Measurements from ENCODE around the gene CYP24A1. TPM values are rescaled to one million over a fixed set of nuclear protein-coding genes. Genes with fewer than 3 reads are reported as not detected.

The CYP24A1 gene
- total and polyA plus RNA-seq, 2 donors (not counting 3 experiments of a cell fraction or from before 2014, with no cell fraction given) = not detected

- dilution Hi-C loops (cut with MboI; ENCODE audit: extremely low pct_ligation_motif_present, low sequenced_read_pairs) (no loop called here), intact Hi-C loops (cut with micrococcal nuclease) (no loop called here)
- DNase-seq (ENCODE audit: low read depth, low spot score) = no peak
- H3K79me2 ChIP-seq (ENCODE audit: control insufficient read depth, insufficient read depth, low read length) = no peaks in the 10 kb centered on the region
- H2AFZ ChIP-seq (ENCODE audit: low read depth, low read length) = no peak overlapping the region
- no TSS peak for BruUV-seq (replicated peaks)
- H3K27me3 ChIP-seq (ENCODE audit: control insufficient read depth in 2 of 2, insufficient read depth in 2 of 2, low read length in 2 of 2) = no peaks in the 10 kb centered on the region
- CTCF ChIA-PET = interaction anchor here (0.7 kb wide), 1 partner anchor 10 kb away, joined by 4 read pairs; no protein-coding TSS in a partner anchor
- H3K9me3 ChIP-seq (replicated peaks; ENCODE audit: control insufficient read depth, insufficient read depth, low read length) = no peaks in the 10 kb centered on the region
- no peak overlapping the region for H3K27ac ChIP-seq (ENCODE audit: insufficient read depth, low read depth, low read length)
- no peaks in the 10 kb centered on the region for H3K4me1 ChIP-seq (ENCODE audit: control insufficient read depth, extremely low read depth, insufficient read depth, low read length)
- no peak overlapping the region for H3K9ac ChIP-seq (replicated peaks; ENCODE audit: extremely low read depth, insufficient read depth, low read length)
- H3K4me2 ChIP-seq (ENCODE audit: insufficient read depth, low read length) = no peak overlapping the region
- H4K20me1 ChIP-seq (replicated peaks; ENCODE audit: control insufficient read depth, extremely low read depth, insufficient read depth, low read length) = no peaks in the 10 kb centered on the region
- H3K36me3 ChIP-seq (ENCODE audit: control insufficient read depth in 2 of 2, extremely low read depth in 1 of 2, insufficient read depth in 2 of 2, low read length in 2 of 2) = no peaks in the 10 kb centered on the region
- H3K9me1 ChIP-seq (replicated peaks; ENCODE audit: control insufficient read depth, extremely low read depth, insufficient read depth, low read length) = no peaks in the 10 kb centered on the region
- no peak for FAIRE-seq
- TF ChIP-seq JUN (IDR thresholded peaks at IDR 0.05; ENCODE audit: borderline replicate concordance, insufficient read depth, insufficient read length, low read depth) = peak; percentile 2
- no peak for TF ChIP-seq EZH2 (IDR thresholded peaks at IDR 0.05; ENCODE audit: borderline replicate concordance, low read depth, low read length, severe bottlenecking)
- TF ChIP-seq POLR2AphosphoS5 (IDR thresholded peaks at IDR 0.05; ENCODE audit: insufficient read depth, low read depth, low read length) = no peak
- H3K4me3 ChIP-seq (replicated peaks in 1 of 3; ENCODE audit: insufficient read depth in 1 of 3, low read depth in 1 of 3, low read length in 3 of 3) = no peak overlapping the region
- POLR2A ChIA-PET = interaction anchor here (0.7 kb wide), 1 partner anchor 27 kb away, joined by 7 read pairs; no protein-coding TSS in a partner anchor
Observed at GRCh38 chr20:54127855-54128574, 45.8 kb downstream of the CYP24A1 start.

GRCh38 chr20:54126806-54127655 is 46.8 kb downstream of the CYP24A1 start:
- no peak overlapping the region for H3K4me3 ChIP-seq (replicated peaks in 1 of 3; ENCODE audit: insufficient read depth in 1 of 3, low read depth in 1 of 3, low read length in 3 of 3)
- H2AFZ ChIP-seq (ENCODE audit: low read depth, low read length) = no peak overlapping the region
- TF ChIP-seq POLR2AphosphoS5 (IDR thresholded peaks at IDR 0.05; ENCODE audit: insufficient read depth, low read depth, low read length) (no peak), CTCF (IDR thresholded peaks at IDR 0.05; ENCODE audit: extremely low read depth in 1 of 2, insufficient read depth in 1 of 2, low read depth in 1 of 2, low read length in 2 of 2) (no peak), POLR2A (IDR thresholded peaks at IDR 0.05; ENCODE audit: low read depth, low read length) (no peak), MAX (IDR thresholded peaks at IDR 0.05; ENCODE audit: insufficient read depth, insufficient read length) (no peak), JUN (IDR thresholded peaks at IDR 0.05; ENCODE audit: borderline replicate concordance, insufficient read depth, insufficient read length, low read depth) (no peak), MYC (IDR thresholded peaks at IDR 0.05; ENCODE audit: low read depth, low read length) (no peak), GATA2 (IDR thresholded peaks at IDR 0.05; ENCODE audit: insufficient read depth, insufficient read length, low read depth, low read length) (no peak), EZH2 (IDR thresholded peaks at IDR 0.05; ENCODE audit: borderline replicate concordance, low read depth, low read length, severe bottlenecking) (no peak), FOS (IDR thresholded peaks at IDR 0.05; ENCODE audit: borderline replicate concordance, insufficient read depth, low read length) (no peak)
- no peak overlapping the region for H3K9ac ChIP-seq (replicated peaks; ENCODE audit: extremely low read depth, insufficient read depth, low read length)
- H3K4me2 ChIP-seq (ENCODE audit: insufficient read depth, low read length) = no peak overlapping the region
- no peaks in the 10 kb centered on the region for H3K4me1 ChIP-seq (ENCODE audit: control insufficient read depth, extremely low read depth, insufficient read depth, low read length)
- no peaks in the 10 kb centered on the region for H3K9me3 ChIP-seq (replicated peaks; ENCODE audit: control insufficient read depth, insufficient read depth, low read length)
- dilution Hi-C loops (cut with MboI; ENCODE audit: extremely low pct_ligation_motif_present, low sequenced_read_pairs) (no loop called here), intact Hi-C loops (cut with micrococcal nuclease) (no loop called here)
- no peak overlapping the region for H3K27ac ChIP-seq (ENCODE audit: insufficient read depth, low read depth, low read length)
- no peaks in the 10 kb centered on the region for H3K9me1 ChIP-seq (replicated peaks; ENCODE audit: control insufficient read depth, extremely low read depth, insufficient read depth, low read length)
- DNase-seq (ENCODE audit: low read depth, low spot score) = no peak
- ChIA-PET POLR2A (interaction anchor here (0.7 kb wide), 1 partner anchor 26 kb away, joined by 7 read pairs; no protein-coding TSS in a partner anchor), CTCF (interaction anchor here (0.7 to 1.1 kb wide), 2 partner anchors 9 to 21 kb away, joined by 3 to 4 read pairs; no protein-coding TSS in a partner anchor)
- no peaks in the 10 kb centered on the region for H4K20me1 ChIP-seq (replicated peaks; ENCODE audit: control insufficient read depth, extremely low read depth, insufficient read depth, low read length)
- H3K36me3 ChIP-seq (ENCODE audit: control insufficient read depth in 2 of 2, extremely low read depth in 1 of 2, insufficient read depth in 2 of 2, low read length in 2 of 2) = no peaks in the 10 kb centered on the region
- H3K27me3 ChIP-seq (ENCODE audit: control insufficient read depth in 2 of 2, insufficient read depth in 2 of 2, low read length in 2 of 2) = no peaks in the 10 kb centered on the region
- no peaks in the 10 kb centered on the region for H3K79me2 ChIP-seq (ENCODE audit: control insufficient read depth, insufficient read depth, low read length)
- BruUV-seq (replicated peaks) = no TSS peak
- FAIRE-seq = no peak
